Mucosa of rectum (tissue), 2 donors: Measurements from ENCODE around the gene IL10RB.
A peak's percentile ranks its signal among the peaks of the same experiment; 100 is the strongest.
"Not testable (repeated sequence)": the region's sequence is repeated elsewhere in the genome, so short reads cannot be mapped to it uniquely, and the experiment has no call there.

ENCODE experiments used
- H3K27ac ChIP-seq, 2 donors: one replicate each; pipeline ENCODE4 v1.7.0; 2013; ENCODE audit warnings: inconsistent platforms in 2 of 2, low read depth in 2 of 2, low read length in 2 of 2
- H3K27me3 ChIP-seq, 2 donors: one replicate each; pipeline ENCODE4 v1.7.0; 2013; ENCODE audit warnings: low read length in 2 of 2; ENCODE audit not compliant: control insufficient read depth in 2 of 2, insufficient read depth in 2 of 2
- H3K36me3 ChIP-seq, 2 donors: one replicate each; pipeline ENCODE4 v1.7.0; 2013; ENCODE audit warnings: low read length in 2 of 2; ENCODE audit not compliant: control insufficient read depth in 2 of 2, insufficient read depth in 2 of 2
- H3K4me1 ChIP-seq, 2 donors: one replicate each; pipeline ENCODE4 v1.7.0; 2013; ENCODE audit warnings: low read length in 2 of 2, mild to moderate bottlenecking in 1 of 2; ENCODE audit not compliant: control insufficient read depth in 2 of 2, insufficient read depth in 2 of 2
- H3K4me3 ChIP-seq, 2 donors: one replicate each; pipeline ENCODE4 v1.7.0; 2013; ENCODE audit warnings: low read length in 2 of 2
- H3K9ac ChIP-seq, 2 donors: one replicate each; pipeline ENCODE4 v1.7.0; 2013; ENCODE audit warnings: low read length in 2 of 2, low read depth in 1 of 2, mild to moderate bottlenecking in 1 of 2
- H3K9me3 ChIP-seq, 2 donors: one replicate each; pipeline ENCODE4 v1.7.0; 2013; ENCODE audit warnings: low read length in 2 of 2; ENCODE audit not compliant: control insufficient read depth in 2 of 2
- donor health status: healthy.
- donor health status: Normal muscosa, but diverticular disease.

Gene IL10RB

DNA sequence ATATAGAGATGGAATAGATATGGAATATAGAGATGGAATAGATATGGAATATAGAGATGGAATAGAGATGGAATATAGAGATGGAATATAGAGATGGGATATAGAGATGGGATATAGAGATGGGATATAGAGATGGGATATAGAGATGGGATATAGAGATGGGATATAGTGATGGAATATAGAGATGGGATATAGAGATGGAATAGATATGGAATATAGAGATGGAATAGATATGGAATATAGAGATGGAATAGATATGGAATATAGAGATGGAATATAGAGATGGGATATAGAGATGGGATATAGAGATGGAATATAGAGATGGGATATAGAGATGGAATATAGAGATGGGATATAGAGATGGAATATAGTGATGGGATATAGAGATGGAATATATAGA, 57.4 kb downstream of the IL10RB start:
- not testable (repeated sequence) for H3K27me3 ChIP-seq, H3K9ac ChIP-seq, H3K36me3 ChIP-seq, H3K27ac ChIP-seq, H3K9me3 ChIP-seq
- Histone ChIP-seq H3K4me3 (peak overlapping the region; percentile 87 to 93), H3K4me1 (peaks cover 6 to 11% of the 10 kb centered on the region in 2 donors)

DNA sequence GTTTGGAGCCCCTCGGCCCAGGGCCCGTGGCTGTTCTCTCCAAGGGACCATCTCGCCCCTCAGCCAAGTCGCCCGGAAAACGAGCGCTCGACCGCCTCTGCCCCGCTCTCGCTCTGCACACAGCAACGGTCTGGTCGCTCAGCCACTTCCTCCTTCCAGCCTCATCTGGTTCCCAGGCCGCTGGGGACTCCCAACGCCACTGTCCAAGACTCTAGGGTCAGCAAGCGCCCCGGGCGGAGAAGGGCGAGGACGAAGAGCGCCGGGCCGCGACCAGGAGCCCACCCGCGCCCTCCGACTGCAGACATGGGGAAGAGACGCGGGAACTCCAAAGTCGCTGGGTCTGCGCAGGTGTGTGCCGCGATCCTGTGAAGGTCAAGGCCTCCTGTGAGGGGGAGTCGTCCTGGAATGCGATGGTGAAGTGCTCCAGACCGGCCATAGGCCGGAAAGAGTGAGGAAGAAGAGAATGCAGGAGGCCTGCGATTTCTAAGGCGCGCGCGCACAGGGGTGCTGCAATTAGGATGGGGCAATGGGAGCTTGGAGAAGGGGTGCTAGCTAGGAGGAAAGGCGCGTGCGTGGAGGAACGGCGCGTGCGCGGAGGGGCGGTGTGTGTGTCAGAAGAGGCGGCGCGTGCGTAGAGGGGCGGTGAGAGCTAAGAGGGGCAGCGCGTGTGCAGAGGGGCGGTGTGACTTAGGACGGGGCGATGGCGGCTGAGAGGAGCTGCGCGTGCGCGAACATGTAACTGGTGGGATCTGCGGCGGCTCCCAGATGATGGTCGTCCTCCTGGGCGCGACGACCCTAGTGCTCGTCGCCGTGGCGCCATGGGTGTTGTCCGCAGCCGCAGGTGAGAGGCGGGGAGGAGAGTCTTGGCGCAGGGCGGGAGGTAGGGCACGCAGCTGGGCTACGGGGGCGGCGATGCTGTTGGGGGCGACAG, 58.4 kb downstream of the IL10RB start, which contains the start of gene IFNAR1:
IFNAR1 (plus strand) TSS at position 680 of the 931 bp plus-strand sequence; CDS start at position 766, 86 bp downstream.
- Histone ChIP-seq H3K4me1 (peaks cover 6 to 11% of the 10 kb centered on the region in 2 donors), H3K9me3 (no peaks in the 10 kb centered on the region), H3K36me3 (no peaks in the 10 kb centered on the region), H3K27me3 (no peaks in the 10 kb centered on the region), H3K9ac (peak within 1 kb of the TSS; percentile 93 to 97), H3K4me3 (peak within 1 kb of the TSS; percentile 87 to 93), H3K27ac (peak within 1 kb of the TSS; percentile 98 to 100)

DNA sequence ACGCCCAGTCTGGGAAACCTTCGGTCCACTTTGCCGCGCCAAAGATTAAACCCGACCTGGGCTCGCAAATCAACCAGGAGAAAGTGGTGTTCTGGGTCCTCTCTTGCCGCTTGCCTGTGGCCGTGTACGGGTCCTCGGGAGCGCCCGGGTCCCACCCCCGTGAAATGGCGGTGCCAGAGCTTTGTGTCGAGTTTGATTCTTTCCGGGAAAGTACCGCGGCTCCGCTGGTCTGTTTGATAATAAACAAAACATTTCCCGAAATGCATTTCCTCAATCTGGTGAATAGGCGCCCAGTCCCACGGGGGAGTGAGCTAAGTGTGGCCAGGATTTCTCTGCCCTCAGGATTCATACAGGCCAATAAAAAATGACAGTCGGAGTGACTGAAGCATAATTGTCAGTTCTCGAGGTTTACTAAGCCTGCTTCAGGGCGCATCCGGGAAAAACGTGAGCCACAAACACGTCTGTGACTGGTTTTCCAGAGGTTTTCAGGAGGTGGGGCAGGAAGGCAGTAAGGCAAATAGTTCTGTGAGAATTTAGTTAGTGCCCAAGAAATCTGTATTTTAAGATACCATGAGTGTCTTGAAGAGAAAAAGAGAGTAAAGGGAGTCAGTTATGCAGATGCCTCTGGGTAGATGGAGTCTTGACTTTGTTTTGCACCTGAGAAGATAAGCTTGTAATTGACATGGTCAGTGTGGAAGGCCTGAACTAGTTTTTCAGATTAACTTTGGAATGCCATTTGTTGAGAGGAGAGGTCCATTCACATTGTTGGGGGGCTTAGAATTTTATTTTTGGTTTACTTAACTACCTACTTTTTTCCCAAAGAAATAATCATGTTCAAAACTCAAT, 59.3 kb downstream of the IL10RB start:
- Histone ChIP-seq H3K4me1 (peaks cover 10 to 11% of the 10 kb centered on the region in 2 donors), H3K36me3 (no peaks in the 10 kb centered on the region), H3K9me3 (no peaks in the 10 kb centered on the region), H3K27ac (peak overlapping the region; percentile 98 to 100), H3K9ac (peak overlapping the region; percentile 93 to 97), H3K4me3 (peak overlapping the region; percentile 87 to 93), H3K27me3 (no peaks in the 10 kb centered on the region)

DNA sequence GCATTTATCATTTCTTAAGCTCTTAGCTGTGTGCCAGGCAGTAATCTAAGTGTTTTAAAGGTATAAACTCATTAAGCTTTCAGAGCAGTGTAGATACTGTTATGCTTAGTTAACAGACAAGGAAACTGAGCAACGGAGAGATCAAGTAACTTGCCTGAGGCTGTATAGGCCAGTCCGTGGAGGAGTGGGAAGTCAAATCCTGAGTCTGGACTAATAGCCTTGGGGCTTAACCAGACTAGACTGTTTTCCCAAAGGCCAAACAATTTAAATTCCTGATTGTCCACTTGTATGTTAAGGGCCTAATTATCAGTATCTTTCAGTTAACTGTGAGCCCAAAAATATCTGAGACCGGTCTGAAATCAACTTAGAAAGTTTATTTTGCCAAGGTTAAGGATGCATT, 61.2 kb downstream of the IL10RB start:
- no peak overlapping the region for H3K9ac ChIP-seq
- no peak overlapping the region for H3K27ac ChIP-seq
- peaks cover 16 to 17% of the 10 kb centered on the region in 2 donors for H3K4me1 ChIP-seq
- peaks cover 9 to 12% of the 10 kb centered on the region in 2 donors for H3K36me3 ChIP-seq
- no peak overlapping the region for H3K4me3 ChIP-seq
- H3K9me3 ChIP-seq, result no peaks in the 10 kb centered on the region
- H3K27me3 ChIP-seq, result no peaks in the 10 kb centered on the region

DNA sequence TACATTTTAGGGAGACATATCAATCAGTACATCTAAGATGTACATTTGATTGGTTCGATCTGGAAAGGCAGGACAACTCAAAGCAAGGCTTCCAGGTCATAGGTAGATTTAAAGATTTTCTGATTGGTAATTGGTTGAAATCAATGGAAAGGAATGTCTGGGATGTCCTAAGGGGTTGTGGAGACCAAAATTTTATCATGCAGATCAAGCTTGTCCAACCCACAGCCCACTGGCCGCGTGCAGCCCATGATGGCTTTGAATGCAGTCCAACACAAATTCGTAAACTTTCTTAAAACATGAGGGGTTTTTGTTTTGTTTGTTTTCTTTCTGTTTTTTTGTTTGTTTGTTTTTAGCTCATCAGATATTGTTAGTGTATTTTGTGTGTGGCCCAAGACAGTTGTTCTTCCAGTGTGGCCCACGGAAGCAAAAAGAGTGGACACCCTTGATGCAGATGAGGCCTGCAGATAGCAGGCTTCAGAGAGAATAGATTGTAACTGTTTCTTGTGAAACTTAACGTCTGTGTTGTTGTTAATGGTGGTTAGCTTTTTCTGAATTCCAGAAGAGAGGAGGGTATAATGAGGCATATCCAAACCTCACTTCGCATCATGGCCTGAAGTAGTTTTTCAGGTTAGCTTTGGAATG, 61.7 kb downstream of the IL10RB start:
- H3K27me3 ChIP-seq, result no peaks in the 10 kb centered on the region
- H3K36me3 ChIP-seq, result peaks cover 9 to 12% of the 10 kb centered on the region in 2 donors
- no peak overlapping the region for H3K4me3 ChIP-seq
- H3K9me3 ChIP-seq, result peaks cover 0 to 1% of the 10 kb centered on the region in 2 donors
- no peak overlapping the region for H3K9ac ChIP-seq
- H3K27ac ChIP-seq, result no peak overlapping the region
- peaks cover 16 to 17% of the 10 kb centered on the region in 2 donors for H3K4me1 ChIP-seq

DNA sequence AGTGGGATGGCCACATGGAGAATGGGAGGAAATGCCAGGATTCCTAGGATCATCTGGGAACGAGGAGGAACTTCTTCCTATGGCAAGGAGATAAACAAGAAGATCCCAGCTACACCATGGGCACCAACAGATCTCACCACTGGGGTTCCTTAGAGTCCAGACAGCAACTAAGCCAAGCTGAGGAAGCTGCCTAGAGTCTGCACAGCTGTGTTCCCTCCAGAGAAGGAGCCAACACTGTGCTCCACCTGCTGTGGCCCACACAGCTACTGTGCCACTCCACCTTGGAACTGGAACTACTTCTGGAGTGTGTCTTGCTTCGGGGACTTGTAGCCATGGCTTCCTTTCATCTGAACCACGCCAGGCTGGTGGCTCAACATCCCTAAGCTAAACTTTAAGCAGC, 64.6 kb downstream of the IL10RB start:
- no peaks in the 10 kb centered on the region for H3K27me3 ChIP-seq
- no peak overlapping the region for H3K9ac ChIP-seq
- H3K4me3 ChIP-seq, result no peak overlapping the region
- peak overlapping the region in 1 of 2 donors; percentile 45 for H3K27ac ChIP-seq
- H3K36me3 ChIP-seq, result peaks cover 9 to 15% of the 10 kb centered on the region in 2 donors
- H3K9me3 ChIP-seq, result peaks cover 0 to 5% of the 10 kb centered on the region in 2 donors
- peaks cover 9 to 16% of the 10 kb centered on the region in 2 donors for H3K4me1 ChIP-seq

DNA sequence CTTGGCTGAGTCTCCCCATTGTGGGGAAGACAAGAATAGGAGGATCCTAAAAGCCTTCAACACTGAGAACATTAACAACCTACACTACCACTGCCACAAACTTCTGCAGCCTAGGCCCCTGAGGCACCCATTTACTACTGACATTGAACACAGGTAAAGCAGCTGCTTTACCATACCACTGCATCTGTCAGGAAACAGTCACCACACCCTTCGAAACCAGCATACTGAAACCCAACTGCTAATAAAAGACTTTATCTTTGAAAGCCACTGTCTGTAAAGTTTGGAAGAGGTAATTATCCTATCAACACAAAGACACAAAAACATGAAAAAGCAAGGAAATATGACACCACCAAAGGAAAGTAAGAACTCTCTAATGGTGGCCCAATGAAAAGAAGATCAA, 66.0 kb downstream of the IL10RB start:
- H3K27me3 ChIP-seq, result no peaks in the 10 kb centered on the region
- H3K4me1 ChIP-seq, result peaks cover 6 to 10% of the 10 kb centered on the region in 2 donors
- H3K9ac ChIP-seq, result no peak overlapping the region
- H3K36me3 ChIP-seq, result peaks cover 9 to 15% of the 10 kb centered on the region in 2 donors
- H3K27ac ChIP-seq, result peak overlapping the region in 1 of 2 donors; percentile 62
- peaks cover 0 to 5% of the 10 kb centered on the region in 2 donors for H3K9me3 ChIP-seq
- peak overlapping the region in 1 of 2 donors; percentile 5 for H3K4me3 ChIP-seq

DNA sequence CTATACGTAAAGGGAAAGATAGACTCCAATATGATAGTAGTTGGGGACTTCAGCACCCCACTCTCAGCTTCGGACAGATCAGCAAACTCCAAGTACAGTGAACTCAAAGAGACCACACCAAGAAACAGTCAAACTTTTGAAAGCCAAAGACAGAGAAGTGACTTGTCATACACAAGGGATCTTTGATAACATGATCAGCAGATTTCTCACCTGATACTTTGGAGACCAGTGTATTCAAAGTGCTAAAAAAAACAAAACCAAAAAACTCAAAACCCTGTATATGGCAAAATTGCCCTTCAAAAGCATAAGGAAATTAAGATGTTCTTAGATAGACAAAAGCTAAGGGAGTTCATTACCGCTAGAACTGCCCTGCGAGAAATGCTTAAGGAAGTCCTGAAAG, 68.0 kb downstream of the IL10RB start:
- peaks cover 6 to 10% of the 10 kb centered on the region in 2 donors for H3K4me1 ChIP-seq

DNA sequence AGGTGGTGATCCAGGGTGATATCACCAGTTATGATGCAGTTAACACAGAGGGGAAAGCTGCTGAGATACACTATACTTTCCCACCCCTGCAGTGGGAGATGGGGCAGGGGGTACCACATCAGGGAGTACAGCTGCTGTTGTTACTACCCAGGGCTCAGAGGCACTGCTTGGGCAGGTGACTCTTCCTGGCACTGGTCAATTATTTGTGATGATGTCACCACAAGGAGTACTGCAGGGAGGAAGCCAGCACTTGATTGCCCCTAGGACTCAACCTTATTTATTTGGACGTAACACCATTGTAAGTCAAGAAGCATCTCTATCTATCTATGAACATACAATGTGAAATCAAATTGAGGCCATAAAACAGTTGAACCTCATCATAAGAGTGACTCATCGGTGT, 68.7 kb downstream of the IL10RB start:
- H3K9ac ChIP-seq, result no peak overlapping the region
- peaks cover 0 to 5% of the 10 kb centered on the region in 2 donors for H3K9me3 ChIP-seq
- H3K27me3 ChIP-seq, result no peaks in the 10 kb centered on the region
- H3K4me3 ChIP-seq, result no peak overlapping the region
- no peak overlapping the region for H3K27ac ChIP-seq
- H3K36me3 ChIP-seq, result peaks cover 15% of the 10 kb centered on the region in 2 donors
- H3K4me1 ChIP-seq, result peaks cover 6 to 10% of the 10 kb centered on the region in 2 donors

More for the DNA sequence above, 68.0 kb downstream of the IL10RB start:
- Histone ChIP-seq H3K27me3 (no peaks in the 10 kb centered on the region), H3K27ac (no peak overlapping the region), H3K36me3 (peaks cover 15% of the 10 kb centered on the region in 2 donors), H3K9ac (no peak overlapping the region), H3K9me3 (peaks cover 0 to 5% of the 10 kb centered on the region in 2 donors), H3K4me3 (no peak overlapping the region)
